NCI-H2029 treated with DMSO at 0.1 percent for 48 hours (cell line): ENCODE data around the gene ITGAX.
"Not testable (repeated sequence)": the region's sequence is repeated elsewhere in the genome, so short reads cannot be mapped to it uniquely, and the experiment has no call there.

Experiments
- DNase-seq: peaks from one replicate; lab custom pipeline; 2025; lab: John Stamatoyannopoulos, UW

The ITGAX gene

DNA sequence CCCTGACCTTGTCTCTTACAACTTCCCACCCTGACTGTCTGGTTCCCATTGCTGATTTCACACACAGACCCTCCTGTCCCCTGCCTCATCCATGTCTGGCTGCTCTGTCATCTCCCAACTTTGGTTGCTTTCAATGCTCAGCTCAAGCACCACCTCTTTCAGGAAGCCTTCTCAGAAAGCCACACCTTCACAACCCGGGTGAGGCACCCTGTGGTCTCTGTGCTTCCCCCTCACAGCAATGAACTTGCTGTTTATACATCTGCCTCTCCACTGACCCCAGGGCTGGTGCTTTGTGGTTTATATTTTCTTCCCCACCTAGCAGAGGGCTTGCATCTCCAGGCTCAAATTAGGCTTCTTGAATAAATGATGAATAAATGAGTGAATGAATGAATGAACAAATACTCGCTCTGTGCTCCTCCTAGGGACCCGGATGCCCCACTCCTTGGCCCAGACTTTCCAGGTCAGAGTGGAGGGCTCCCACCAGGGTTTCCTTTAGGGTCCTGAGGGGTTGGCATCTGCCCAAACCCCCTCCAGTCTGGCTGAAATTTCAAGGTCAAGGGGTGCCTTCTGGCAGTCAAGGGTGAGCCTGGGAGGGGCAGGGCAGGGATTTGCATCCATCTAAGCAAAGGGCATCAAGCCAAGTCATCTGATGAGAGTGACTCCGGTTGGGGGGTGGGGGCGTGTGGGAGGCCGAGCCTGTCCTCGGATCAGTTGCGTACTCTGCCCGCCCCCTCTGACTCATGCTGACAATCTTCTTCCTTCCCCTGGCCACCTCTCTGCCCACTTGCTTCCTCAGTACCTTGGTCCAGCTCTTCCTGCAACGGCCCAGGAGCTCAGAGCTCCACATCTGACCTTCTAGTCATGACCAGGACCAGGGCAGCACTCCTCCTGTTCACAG is at the start of gene ITGAX:
Gene ITGAX, plus strand, starts transcription at position 783 of the 898 bp plus-strand sequence. Its CDS starts 79 bp downstream, at position 862.
- no peak for DNase-seq

GRCh38 chr16:31305219-31305618 is 49.8 kb upstream of the ITGAX start:
- no peak for DNase-seq

GRCh38 chr16:31308381-31308780 is 46.6 kb upstream of the ITGAX start:
- DNase-seq = not testable (repeated sequence)

GRCh38 chr16:31322500-31322899 is 32.5 kb upstream of the ITGAX start:
- no peak for DNase-seq

DNA sequence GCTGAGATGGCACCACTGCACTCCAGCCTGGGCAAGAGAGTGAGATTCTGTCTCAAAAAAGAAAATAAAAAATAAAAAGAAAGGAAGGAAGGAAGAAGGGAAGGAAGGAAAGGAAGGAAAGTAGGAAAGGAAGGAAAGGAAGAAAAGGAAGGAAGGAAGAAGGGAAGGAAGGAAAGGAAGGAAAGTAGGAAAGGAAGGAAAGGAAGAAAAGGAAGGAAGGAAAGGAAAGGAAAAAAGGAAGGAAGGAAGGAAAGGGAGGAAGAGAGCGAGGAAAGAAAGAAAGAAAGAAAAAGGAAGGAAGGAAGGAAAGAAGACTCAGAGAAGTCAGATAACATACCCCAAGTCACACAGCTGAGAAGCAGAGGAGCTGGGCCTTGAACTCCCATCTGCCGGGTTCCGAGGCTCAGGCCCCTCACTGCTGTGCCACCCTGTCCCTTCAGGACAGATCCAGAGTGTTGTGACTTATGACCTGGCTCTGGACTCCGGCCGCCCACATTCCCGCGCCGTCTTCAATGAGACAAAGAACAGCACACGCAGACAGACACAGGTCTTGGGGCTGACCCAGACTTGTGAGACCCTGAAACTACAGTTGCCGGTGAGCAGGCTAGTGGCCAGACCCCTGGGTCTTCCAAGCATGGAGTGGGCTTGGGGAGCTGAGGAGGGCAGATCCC is 30.9 kb upstream of the ITGAX start:
- DNase-seq = no peak

DNA sequence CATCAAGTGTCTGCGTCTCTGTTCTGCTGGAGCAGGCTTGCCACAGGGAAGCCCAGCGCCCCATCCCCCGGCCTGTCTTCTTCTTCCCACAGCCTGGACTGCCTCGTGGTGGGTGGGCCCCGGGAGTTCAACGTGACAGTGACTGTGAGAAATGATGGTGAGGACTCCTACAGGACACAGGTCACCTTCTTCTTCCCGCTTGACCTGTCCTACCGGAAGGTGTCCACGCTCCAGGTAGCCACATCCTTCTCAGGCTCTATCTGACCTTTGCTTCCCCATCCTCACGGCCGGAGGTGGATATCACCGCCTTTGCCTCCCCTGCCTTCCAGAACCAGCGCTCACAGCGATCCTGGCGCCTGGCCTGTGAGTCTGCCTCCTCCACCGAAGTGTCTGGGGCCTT is 29.8 kb upstream of the ITGAX start:
- DNase-seq = no peak

DNA sequence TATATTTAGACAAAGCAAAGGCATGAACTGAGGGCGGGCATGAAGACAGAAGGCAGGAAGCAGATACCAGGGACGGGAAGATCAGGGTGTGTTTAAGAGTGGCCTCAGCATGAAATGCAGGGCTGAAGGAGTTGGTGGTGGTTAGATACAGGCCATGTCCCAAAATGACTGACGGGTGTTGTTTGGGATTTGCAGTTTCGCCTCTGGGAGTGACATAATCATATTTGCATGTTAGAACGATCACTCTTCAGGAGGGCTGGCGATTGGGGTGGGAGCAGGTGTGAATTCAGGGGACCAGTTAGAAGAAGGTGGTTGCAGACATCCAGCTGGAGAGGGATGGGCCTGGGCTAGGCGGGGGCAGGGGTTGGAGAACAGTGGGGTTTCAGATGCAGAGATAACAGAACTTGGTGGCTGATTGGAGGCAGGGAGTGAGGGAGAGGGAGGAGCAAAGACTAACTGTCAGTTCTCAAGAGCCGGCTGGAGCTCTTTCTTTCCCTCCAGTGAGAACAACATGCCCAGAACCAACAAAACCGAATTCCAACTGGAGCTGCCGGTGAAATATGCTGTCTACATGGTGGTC is 27.2 kb upstream of the ITGAX start:
- no peak for DNase-seq

GRCh38 chr16:31328322-31329052 is 26.5 kb upstream of the ITGAX start:
- no peak for DNase-seq

- no peak for DNase-seq
Observed at GRCh38 chr16:31329671-31330552, 25.1 kb upstream of the ITGAX start.

DNA sequence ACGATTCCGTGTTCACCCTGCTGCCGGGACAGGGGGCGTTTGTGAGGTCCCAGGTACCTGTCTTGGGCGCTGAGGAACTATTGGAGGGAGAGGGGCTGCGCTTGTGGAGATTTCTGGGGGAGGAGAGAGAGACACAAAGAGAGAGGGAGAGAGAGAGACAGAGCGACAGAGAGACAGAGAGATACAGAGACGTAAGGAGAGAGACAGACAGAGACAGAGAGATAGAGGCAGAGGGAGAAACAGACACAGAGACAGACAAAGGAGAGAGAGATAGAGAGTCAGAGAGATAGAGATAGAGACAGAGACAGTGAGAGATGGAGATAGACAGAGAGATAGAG is 24.5 kb upstream of the ITGAX start:
- no peak for DNase-seq

GRCh38 chr16:31331141-31331764 is 23.7 kb upstream of the ITGAX start:
- no peak for DNase-seq

DNA sequence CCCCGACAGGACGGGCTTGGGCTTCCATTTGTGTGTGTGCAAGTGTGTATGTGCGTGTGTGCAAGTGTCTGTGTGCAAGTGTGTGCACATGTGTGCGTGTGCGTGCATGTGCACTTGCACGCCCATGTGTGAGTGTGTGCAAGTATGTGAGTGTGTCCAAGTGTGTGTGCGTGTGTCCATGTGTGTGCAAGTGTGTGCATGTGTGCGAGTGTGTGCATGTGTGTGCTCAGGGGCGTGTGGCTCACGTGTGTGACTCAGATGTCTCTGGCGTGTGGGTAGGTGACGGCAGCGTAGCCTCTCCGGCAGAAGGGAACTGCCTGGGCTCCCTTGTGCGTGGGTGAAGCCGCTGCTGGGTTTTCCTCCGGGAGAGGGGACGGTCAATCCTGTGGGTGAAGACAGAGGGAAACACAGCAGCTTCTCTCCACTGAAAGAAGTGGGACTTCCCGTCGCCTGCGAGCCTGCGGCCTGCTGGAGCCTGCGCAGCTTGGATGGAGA is 23.1 kb upstream of the ITGAX start:
- no peak for DNase-seq

GRCh38 chr16:31332544-31332943 is 22.4 kb upstream of the ITGAX start:
- no peak for DNase-seq

GRCh38 chr16:31333686-31334649 is 21.0 kb upstream of the ITGAX start:
- DNase-seq = no peak

GRCh38 chr16:31334934-31335333 is 20.0 kb upstream of the ITGAX start:
- DNase-seq = no peak

DNA sequence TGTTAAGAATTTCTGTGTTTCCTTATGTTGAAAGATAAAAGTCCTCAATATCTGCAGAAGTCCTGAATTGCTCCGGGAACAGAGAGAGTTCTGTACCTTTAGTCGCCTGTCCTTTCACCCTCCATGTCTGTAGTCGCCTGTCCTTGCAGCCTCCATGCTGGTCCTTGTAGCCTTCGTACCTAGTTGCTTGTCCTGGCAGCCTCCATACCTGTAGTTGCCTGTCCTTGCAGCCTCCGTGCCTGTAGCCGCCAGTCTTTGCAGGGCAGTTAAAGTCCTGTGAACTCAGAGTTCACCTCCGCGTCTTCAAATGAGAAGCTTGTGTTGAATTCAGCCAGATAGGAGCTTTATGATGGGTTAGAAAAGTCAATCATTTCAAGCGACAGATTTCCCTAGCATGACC is 19.5 kb upstream of the ITGAX start:
- no peak for DNase-seq

- not testable (repeated sequence) for DNase-seq
Observed at GRCh38 chr16:31338166-31338685, 16.8 kb upstream of the ITGAX start.

GRCh38 chr16:31344712-31345111 is 10.3 kb upstream of the ITGAX start:
- DNase-seq = no peak

- no peak for DNase-seq
Observed at GRCh38 chr16:31347445-31347844, 7.5 kb upstream of the ITGAX start.
